ENCODE results near the gene RFX7. TPM values are rescaled to one million over a fixed set of nuclear protein-coding genes. Genes with fewer than 3 reads are reported as not detected.

RFX7 gene
- total RNA-seq = 3.1 and 3.2 TPM in 2 replicates

GRCh38 chr15:56243163-56244037 is at the start of gene RFX7:
Gene RFX7 (minus strand): TSS chr15:56243879. CDS start chr15:56243285, 594 bp downstream.
- H3K4me3 ChIP-seq (ENCODE audit: low read depth, low read length) = peak within 1 kb of the TSS; percentile 61
- FAIRE-seq (no peak), DNase-seq (ENCODE audit: low read depth) (peak; percentile 48)
- no peaks in the 10 kb centered on the region for H3K27me3 ChIP-seq (ENCODE audit: control insufficient read depth, insufficient read depth, low read length)
- no peaks in the 10 kb centered on the region for H3K36me3 ChIP-seq (ENCODE audit: control insufficient read depth, insufficient read depth, low read length)
- TF ChIP-seq CTCF (IDR thresholded peaks at IDR 0.05; ENCODE audit: insufficient read depth, low read length, severe bottlenecking) = no peak

GRCh38 chr15:56292546-56293316 is 49.1 kb upstream of the RFX7 start:
- Histone ChIP-seq H3K4me3 (ENCODE audit: low read depth, low read length) (no peak overlapping the region), H3K27me3 (ENCODE audit: control insufficient read depth, insufficient read depth, low read length) (no peaks in the 10 kb centered on the region), H3K36me3 (ENCODE audit: control insufficient read depth, insufficient read depth, low read length) (no peaks in the 10 kb centered on the region)
- no peak for DNase-seq (ENCODE audit: low read depth)
- TF ChIP-seq CTCF (IDR thresholded peaks at IDR 0.05; ENCODE audit: insufficient read depth, low read length, severe bottlenecking) = no peak
- peak; percentile 62 for FAIRE-seq

- no peak for TF ChIP-seq CTCF (IDR thresholded peaks at IDR 0.05; ENCODE audit: insufficient read depth, low read length, severe bottlenecking)
- Histone ChIP-seq H3K27me3 (ENCODE audit: control insufficient read depth, insufficient read depth, low read length) (no peaks in the 10 kb centered on the region), H3K4me3 (ENCODE audit: low read depth, low read length) (no peak overlapping the region), H3K36me3 (ENCODE audit: control insufficient read depth, insufficient read depth, low read length) (no peaks in the 10 kb centered on the region)
- DNase-seq (ENCODE audit: low read depth) (no peak), FAIRE-seq (no peak)
Measured at GRCh38 chr15:56291741-56292140, 48.1 kb upstream of the RFX7 start.

- no peak for FAIRE-seq
- no peaks in the 10 kb centered on the region for H3K27me3 ChIP-seq (ENCODE audit: control insufficient read depth, insufficient read depth, low read length)
- DNase-seq (ENCODE audit: low read depth) = no peak
- H3K4me3 ChIP-seq (ENCODE audit: low read depth, low read length) = no peak overlapping the region
- TF ChIP-seq CTCF (IDR thresholded peaks at IDR 0.05; ENCODE audit: insufficient read depth, low read length, severe bottlenecking) = peak; percentile 34
- no peaks in the 10 kb centered on the region for H3K36me3 ChIP-seq (ENCODE audit: control insufficient read depth, insufficient read depth, low read length)
Measured at GRCh38 chr15:56286213-56286612, 42.5 kb upstream of the RFX7 start.

- Histone ChIP-seq H3K27me3 (ENCODE audit: control insufficient read depth, insufficient read depth, low read length) (no peaks in the 10 kb centered on the region), H3K36me3 (ENCODE audit: control insufficient read depth, insufficient read depth, low read length) (no peaks in the 10 kb centered on the region), H3K4me3 (ENCODE audit: low read depth, low read length) (no peak overlapping the region)
- TF ChIP-seq CTCF (IDR thresholded peaks at IDR 0.05; ENCODE audit: insufficient read depth, low read length, severe bottlenecking) = no peak
- DNase-seq (ENCODE audit: low read depth) = no peak
- no peak for FAIRE-seq
Measured at GRCh38 chr15:56281145-56281544, 37.5 kb upstream of the RFX7 start.

Measured in bronchial epithelial cell (primary cell).